Progenitor cell of endocrine pancreas (in vitro differentiated cells): ENCODE measurements around the gene PRKN. TPM values are rescaled to one million over a fixed set of nuclear protein-coding genes. Genes with fewer than 3 reads are reported as not detected.

ENCODE experiments used
- DNase-seq: peaks from one replicate; pipeline ENCODE4 v3.0.0; 2021; ENCODE audit warnings: low spot score; ENCODE audit not compliant: unreplicated experiment
- H3K27ac Mint-ChIP-seq: 2 replicates; pipeline ENCODE4 v1.8.0; 2021; ENCODE audit warnings: mild to moderate bottlenecking, moderate library complexity, mixed read lengths
- H3K27me3 Mint-ChIP-seq: 2 replicates; pipeline ENCODE4 v1.8.0; 2021; ENCODE audit warnings: mixed read lengths
- H3K36me3 Mint-ChIP-seq: 2 replicates; pipeline ENCODE4 v1.8.0; 2022; ENCODE audit warnings: mixed read lengths; ENCODE audit not compliant: insufficient read depth
- H3K4me1 Mint-ChIP-seq: 2 replicates; pipeline ENCODE4 v1.8.0; 2021; ENCODE audit warnings: low read depth, mixed read lengths
- H3K4me3 Mint-ChIP-seq: 2 replicates; pipeline ENCODE4 v1.8.0; 2021; ENCODE audit warnings: low read depth, mild to moderate bottlenecking, moderate library complexity, mixed read lengths
- H3K9me3 Mint-ChIP-seq: 2 replicates; pipeline ENCODE4 v1.8.0; 2021; ENCODE audit warnings: low read depth, mixed read lengths
- CTCF ChIP-seq: fragments of 200-600 bp; sonication (generic); IDR thresholded peaks from one replicate; pipeline ENCODE4 v1.5.0; 2021; ENCODE audit warnings: antibody characterized with exemption, mild to moderate bottlenecking; ENCODE audit not compliant: unreplicated experiment
- total RNA-seq: library from RNA; stranded (reverse); gene quantifications from 2 replicates; pipeline ENCODE4 v1.2.1, GENCODE V29; 2021

The PRKN gene
- total RNA-seq, 1 donor from 2014 or later, result 4.6 TPM

- no peak for TF ChIP-seq CTCF
- peaks cover 26% of the 10 kb centered on the region for H3K27me3 Mint-ChIP-seq
- H3K9me3 Mint-ChIP-seq, result peaks cover 3% of the 10 kb centered on the region
- no peak overlapping the region for H3K27ac Mint-ChIP-seq
- no peaks in the 10 kb centered on the region for H3K36me3 Mint-ChIP-seq
- peaks cover 3% of the 10 kb centered on the region for H3K4me1 Mint-ChIP-seq
- no peak overlapping the region for H3K4me3 Mint-ChIP-seq
- no peak for DNase-seq
Observed at GRCh38 chr6:161722394-161722793, 1005.2 kb downstream of the PRKN start.

DNA sequence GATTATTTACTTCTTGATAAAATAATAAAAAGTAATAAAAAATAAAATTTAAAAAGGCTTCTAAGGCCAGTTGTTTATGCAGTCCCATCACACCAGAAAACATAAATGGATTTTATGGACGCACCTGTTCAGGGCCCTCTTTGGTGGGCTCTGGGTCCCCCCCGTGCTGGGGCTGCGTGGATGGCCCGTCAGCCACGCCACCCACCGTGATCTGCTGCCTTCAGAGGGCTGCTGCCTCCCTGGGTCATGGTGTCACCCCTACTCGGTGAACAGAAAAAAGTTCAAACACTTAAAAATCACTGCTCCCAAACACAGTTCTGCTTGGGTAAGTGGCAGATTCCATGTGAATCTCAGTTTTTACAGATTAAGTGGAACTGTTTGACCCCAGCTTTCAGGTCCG is 1006.1 kb downstream of the PRKN start:
- TF ChIP-seq CTCF, result no peak
- peaks cover 6% of the 10 kb centered on the region for H3K9me3 Mint-ChIP-seq
- DNase-seq, result no peak
- H3K27me3 Mint-ChIP-seq, result peaks cover 24% of the 10 kb centered on the region
- no peaks in the 10 kb centered on the region for H3K36me3 Mint-ChIP-seq
- no peak overlapping the region for H3K27ac Mint-ChIP-seq
- H3K4me1 Mint-ChIP-seq, result peaks cover 4% of the 10 kb centered on the region
- H3K4me3 Mint-ChIP-seq, result no peak overlapping the region

GRCh38 chr6:161716176-161716575 is 1011.4 kb downstream of the PRKN start:
- H3K4me3 Mint-ChIP-seq, result no peak overlapping the region
- H3K4me1 Mint-ChIP-seq, result peaks cover 7% of the 10 kb centered on the region
- H3K9me3 Mint-ChIP-seq, result peaks cover 11% of the 10 kb centered on the region
- TF ChIP-seq CTCF, result no peak
- H3K27ac Mint-ChIP-seq, result no peak overlapping the region
- DNase-seq, result no peak
- no peaks in the 10 kb centered on the region for H3K36me3 Mint-ChIP-seq
- peaks cover 11% of the 10 kb centered on the region for H3K27me3 Mint-ChIP-seq

DNA sequence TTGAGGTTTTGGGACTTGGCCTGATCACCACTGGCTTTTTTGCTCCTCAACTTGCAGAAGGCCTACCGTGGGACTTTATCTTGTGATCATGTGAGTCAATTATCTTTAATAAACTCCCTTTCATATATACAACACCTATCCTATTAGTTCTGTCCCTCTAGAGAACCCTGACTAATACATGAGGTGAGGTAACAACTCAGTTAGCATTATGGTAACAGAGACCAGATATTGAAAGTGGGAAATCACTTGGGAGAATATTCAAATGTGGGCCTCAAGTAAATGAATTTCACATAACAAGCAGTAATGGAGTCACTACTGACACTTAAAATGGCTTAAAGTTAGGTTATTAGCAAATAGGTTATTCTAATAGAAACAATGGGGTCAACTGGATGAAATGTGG is 1015.6 kb downstream of the PRKN start:
- no peak for TF ChIP-seq CTCF
- no peaks in the 10 kb centered on the region for H3K27me3 Mint-ChIP-seq
- H3K36me3 Mint-ChIP-seq, result no peaks in the 10 kb centered on the region
- DNase-seq, result no peak
- H3K4me3 Mint-ChIP-seq, result no peak overlapping the region
- no peak overlapping the region for H3K27ac Mint-ChIP-seq
- peaks cover 5% of the 10 kb centered on the region for H3K9me3 Mint-ChIP-seq
- peaks cover 4% of the 10 kb centered on the region for H3K4me1 Mint-ChIP-seq

DNA sequence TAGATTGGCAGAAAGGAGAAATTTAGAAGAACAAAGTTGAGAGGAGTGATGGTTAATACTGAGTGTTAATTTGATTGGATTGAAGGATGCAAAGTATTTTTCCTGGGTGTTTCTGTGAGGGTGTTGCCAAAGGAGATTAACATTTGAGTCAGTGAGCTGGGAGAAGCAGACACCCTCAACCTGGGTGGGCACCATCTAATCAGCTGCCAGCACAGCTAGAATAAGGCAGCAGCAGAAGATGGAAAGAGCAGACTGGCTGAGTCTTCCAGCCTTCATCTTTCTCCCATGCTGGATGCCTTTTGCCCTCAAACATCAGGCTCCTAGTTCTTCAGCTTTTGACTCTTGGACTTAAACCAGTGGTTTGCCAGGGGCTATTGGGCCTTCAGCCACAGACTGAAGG is 1016.1 kb downstream of the PRKN start:
- DNase-seq, result no peak
- no peaks in the 10 kb centered on the region for H3K36me3 Mint-ChIP-seq
- TF ChIP-seq CTCF, result no peak
- peaks cover 3% of the 10 kb centered on the region for H3K4me1 Mint-ChIP-seq
- no peak overlapping the region for H3K4me3 Mint-ChIP-seq
- H3K27ac Mint-ChIP-seq, result no peak overlapping the region
- H3K9me3 Mint-ChIP-seq, result peaks cover 5% of the 10 kb centered on the region
- no peaks in the 10 kb centered on the region for H3K27me3 Mint-ChIP-seq
